Measurements from ENCODE around the gene GGA1.
"Not testable (repeated sequence)": the region's sequence is repeated elsewhere in the genome, so short reads cannot be mapped to it uniquely, and the experiment has no call there.

GGA1 gene

GRCh38 chr22:37655252-37655563, 46.6 kb downstream of the GGA1 start:
- Histone ChIP-seq H3K27ac (ENCODE audit: low read depth, low read length, poor library complexity, severe bottlenecking) (no peak overlapping the region), H3K9me2 (ENCODE audit: low read depth, low read length) (no peaks in the 10 kb centered on the region), H3K27me3 (ENCODE audit: insufficient read depth, low read length) (no peaks in the 10 kb centered on the region), H3F3A (ENCODE audit: insufficient read depth, low read length) (no peaks in the 10 kb centered on the region), H3K9me3 (ENCODE audit: low read length) (no peaks in the 10 kb centered on the region), H3K4me2 (ENCODE audit: low read length) (no peak overlapping the region), H2AFZ (ENCODE audit: low read length) (no peak overlapping the region), H4K20me1 (ENCODE audit: insufficient read depth, low read length) (no peaks in the 10 kb centered on the region), H3K9ac (ENCODE audit: low read length) (no peak overlapping the region), H3K4me3 (ENCODE audit: low read depth, low read length, poor library complexity, severe bottlenecking) (no peak overlapping the region), H3K4me1 (ENCODE audit: insufficient read depth, low read length, severe bottlenecking) (peaks cover 14% of the 10 kb centered on the region), H3K36me3 (ENCODE audit: insufficient read depth, low read length) (peaks cover 31% of the 10 kb centered on the region), H3K79me2 (ENCODE audit: insufficient read depth, low read length) (peaks cover 12% of the 10 kb centered on the region)
- TF ChIP-seq CTCF (IDR thresholded peaks at IDR 0.05; ENCODE audit: low read length) = no peak
- TF ChIP-seq EZH2 (IDR thresholded peaks at IDR 0.05; ENCODE audit: borderline replicate concordance, low read length) = no peak

GRCh38 chr22:37656583-37656982, 47.9 kb downstream of the GGA1 start:
- not testable (repeated sequence) for H2AFZ ChIP-seq (ENCODE audit: low read length); H3K4me3 ChIP-seq (ENCODE audit: low read depth, low read length, poor library complexity, severe bottlenecking); H3K4me2 ChIP-seq (ENCODE audit: low read length); H3K9me3 ChIP-seq (ENCODE audit: low read length); H3K9ac ChIP-seq (ENCODE audit: low read length); H3K27me3 ChIP-seq (ENCODE audit: insufficient read depth, low read length); H4K20me1 ChIP-seq (ENCODE audit: insufficient read depth, low read length); H3K9me2 ChIP-seq (ENCODE audit: low read depth, low read length); H3F3A ChIP-seq (ENCODE audit: insufficient read depth, low read length)
- H3K27ac ChIP-seq (ENCODE audit: low read depth, low read length, poor library complexity, severe bottlenecking) = peak overlapping the region; percentile 65
- H3K4me1 ChIP-seq (ENCODE audit: insufficient read depth, low read length, severe bottlenecking) = peaks cover 28% of the 10 kb centered on the region
- peaks cover 26% of the 10 kb centered on the region for H3K79me2 ChIP-seq (ENCODE audit: insufficient read depth, low read length)
- H3K36me3 ChIP-seq (ENCODE audit: insufficient read depth, low read length) = peaks cover 28% of the 10 kb centered on the region

- peak overlapping the region; percentile 93 for H3K4me2 ChIP-seq (ENCODE audit: low read length)
- peaks cover 39% of the 10 kb centered on the region for H3K4me1 ChIP-seq (ENCODE audit: insufficient read depth, low read length, severe bottlenecking)
- TF ChIP-seq EZH2 (IDR thresholded peaks at IDR 0.05; ENCODE audit: borderline replicate concordance, low read length) = no peak
- TF ChIP-seq CTCF (IDR thresholded peaks at IDR 0.05; ENCODE audit: low read length) = no peak
- no peaks in the 10 kb centered on the region for H3K9me3 ChIP-seq (ENCODE audit: low read length)
- H3K4me3 ChIP-seq (ENCODE audit: low read depth, low read length, poor library complexity, severe bottlenecking) = peak overlapping the region; percentile 82
- H3F3A ChIP-seq (ENCODE audit: insufficient read depth, low read length) = no peaks in the 10 kb centered on the region
- H4K20me1 ChIP-seq (ENCODE audit: insufficient read depth, low read length) = no peaks in the 10 kb centered on the region
- H3K36me3 ChIP-seq (ENCODE audit: insufficient read depth, low read length) = peaks cover 28% of the 10 kb centered on the region; the same call in 1 of the 2 replicates
- H3K9ac ChIP-seq (ENCODE audit: low read length) = peak overlapping the region; percentile 77
- no peak overlapping the region for H2AFZ ChIP-seq (ENCODE audit: low read length)
- no peaks in the 10 kb centered on the region for H3K9me2 ChIP-seq (ENCODE audit: low read depth, low read length)
- peaks cover 36% of the 10 kb centered on the region for H3K79me2 ChIP-seq (ENCODE audit: insufficient read depth, low read length)
- H3K27ac ChIP-seq (ENCODE audit: low read depth, low read length, poor library complexity, severe bottlenecking) = peak overlapping the region; percentile 91
- H3K27me3 ChIP-seq (ENCODE audit: insufficient read depth, low read length) = no peaks in the 10 kb centered on the region
These were observed 49.0 kb downstream of the GGA1 start for GRCh38 chr22:37657590-37658132.

All from OCI-LY1 (cell line).